ENCODE measurements around the gene RASAL1.

Gene RASAL1

GRCh38 chr12:113174461-113175384 lies 39.2 kb upstream of the RASAL1 start:
- no peaks in the 10 kb centered on the region for H3K27me3 ChIP-seq (ENCODE audit: insufficient read depth, low read depth)
- no peak overlapping the region for H3K9ac ChIP-seq
- H4K20me1 ChIP-seq (ENCODE audit: insufficient read depth): no peaks in the 10 kb centered on the region
- no peak overlapping the region for H3K4me3 ChIP-seq (IDR thresholded peaks at IDR 0.05; ENCODE audit: insufficient read depth, low read depth, low read length)
- peaks cover 6% of the 10 kb centered on the region; the same call in 1 of the 2 replicates for H3K36me3 ChIP-seq (ENCODE audit: insufficient read depth)
- H2AFZ ChIP-seq (ENCODE audit: low read depth): no peak overlapping the region
- peak; percentile 88 for TF ChIP-seq CTCF (conservative IDR thresholded peaks at IDR 0.05; ENCODE audit: low read depth, low read length)
- H3K4me2 ChIP-seq: peak overlapping the region; percentile 41
- peaks cover 42% of the 10 kb centered on the region for H3K4me1 ChIP-seq (ENCODE audit: low read depth, poor library complexity, severe bottlenecking)
- no peaks in the 10 kb centered on the region for H3K79me2 ChIP-seq (ENCODE audit: insufficient read depth, low read depth)
- peak overlapping the region; percentile 69 for H3K27ac ChIP-seq

- TF ChIP-seq CTCF (conservative IDR thresholded peaks at IDR 0.05; ENCODE audit: low read depth, low read length): no peak
- Histone ChIP-seq H3K9ac (peak overlapping the region; percentile 13; the same call in 1 of the 2 replicates), H3K4me2 (peak overlapping the region; percentile 41), H3K36me3 (ENCODE audit: insufficient read depth) (peaks cover 6% of the 10 kb centered on the region; the same call in 1 of the 2 replicates), H3K27ac (peak overlapping the region; percentile 69), H2AFZ (ENCODE audit: low read depth) (no peak overlapping the region), H3K4me3 (IDR thresholded peaks at IDR 0.05; ENCODE audit: insufficient read depth, low read depth, low read length) (no peak overlapping the region), H4K20me1 (ENCODE audit: insufficient read depth) (no peaks in the 10 kb centered on the region), H3K4me1 (ENCODE audit: low read depth, poor library complexity, severe bottlenecking) (peaks cover 42% of the 10 kb centered on the region), H3K27me3 (ENCODE audit: insufficient read depth, low read depth) (no peaks in the 10 kb centered on the region), H3K79me2 (ENCODE audit: insufficient read depth, low read depth) (no peaks in the 10 kb centered on the region)
Measured at GRCh38 chr12:113173081-113173698, 37.6 kb upstream of the RASAL1 start.

- Histone ChIP-seq H4K20me1 (ENCODE audit: insufficient read depth) (no peaks in the 10 kb centered on the region), H2AFZ (ENCODE audit: low read depth) (no peak overlapping the region), H3K27ac (peak overlapping the region; percentile 69; the same call in 1 of the 2 replicates), H3K4me3 (IDR thresholded peaks at IDR 0.05; ENCODE audit: insufficient read depth, low read depth, low read length) (no peak overlapping the region), H3K9ac (no peak overlapping the region), H3K79me2 (ENCODE audit: insufficient read depth, low read depth) (no peaks in the 10 kb centered on the region), H3K36me3 (ENCODE audit: insufficient read depth) (no peaks in the 10 kb centered on the region; the same call in 1 of the 2 replicates), H3K4me1 (ENCODE audit: low read depth, poor library complexity, severe bottlenecking) (peaks cover 42% of the 10 kb centered on the region), H3K27me3 (ENCODE audit: insufficient read depth, low read depth) (no peaks in the 10 kb centered on the region), H3K4me2 (peak overlapping the region; percentile 57; the same call in 1 of the 2 replicates)
- no peak for TF ChIP-seq CTCF (conservative IDR thresholded peaks at IDR 0.05; ENCODE audit: low read depth, low read length)
Measured at GRCh38 chr12:113172185-113172584, 36.6 kb upstream of the RASAL1 start.

GRCh38 chr12:113171543-113171942 lies 36.0 kb upstream of the RASAL1 start:
- Histone ChIP-seq H3K79me2 (ENCODE audit: insufficient read depth, low read depth) (no peaks in the 10 kb centered on the region), H3K27ac (peak overlapping the region; percentile 69; the same call in 1 of the 2 replicates), H3K9ac (no peak overlapping the region), H3K4me3 (IDR thresholded peaks at IDR 0.05; ENCODE audit: insufficient read depth, low read depth, low read length) (no peak overlapping the region), H4K20me1 (ENCODE audit: insufficient read depth) (no peaks in the 10 kb centered on the region), H3K4me2 (peak overlapping the region; percentile 57), H3K27me3 (ENCODE audit: insufficient read depth, low read depth) (no peaks in the 10 kb centered on the region), H3K36me3 (ENCODE audit: insufficient read depth) (no peaks in the 10 kb centered on the region), H2AFZ (ENCODE audit: low read depth) (no peak overlapping the region), H3K4me1 (ENCODE audit: low read depth, poor library complexity, severe bottlenecking) (peaks cover 42% of the 10 kb centered on the region)
- TF ChIP-seq CTCF (conservative IDR thresholded peaks at IDR 0.05; ENCODE audit: low read depth, low read length): no peak
